22Rv1 (cell line): ENCODE results near the gene KCMF1.
"Not testable (repeated sequence)": the region's sequence is repeated elsewhere in the genome, so short reads cannot be mapped to it uniquely, and the experiment has no call there.

Source experiments
- H3K27ac ChIP-seq: fragments of 450-650 bp; 2 replicates; pipeline ENCODE4 v1.5.1; 2017
- CTCF ChIP-seq: fragments of 450-650 bp; IDR thresholded peaks from 2 replicates; pipeline ENCODE4 v1.5.1; 2017; ENCODE audit warnings: mild to moderate bottlenecking
- ZFX ChIP-seq: fragments of 450-650 bp; IDR thresholded peaks from 2 replicates; pipeline ENCODE4 v1.6.1; 2017; ENCODE audit warnings: antibody characterized with exemption, borderline replicate concordance

The KCMF1 gene

GRCh38 chr2:84944295-84944909 is 26.6 kb upstream of the KCMF1 start:
- H3K27ac ChIP-seq: no peak overlapping the region

DNA sequence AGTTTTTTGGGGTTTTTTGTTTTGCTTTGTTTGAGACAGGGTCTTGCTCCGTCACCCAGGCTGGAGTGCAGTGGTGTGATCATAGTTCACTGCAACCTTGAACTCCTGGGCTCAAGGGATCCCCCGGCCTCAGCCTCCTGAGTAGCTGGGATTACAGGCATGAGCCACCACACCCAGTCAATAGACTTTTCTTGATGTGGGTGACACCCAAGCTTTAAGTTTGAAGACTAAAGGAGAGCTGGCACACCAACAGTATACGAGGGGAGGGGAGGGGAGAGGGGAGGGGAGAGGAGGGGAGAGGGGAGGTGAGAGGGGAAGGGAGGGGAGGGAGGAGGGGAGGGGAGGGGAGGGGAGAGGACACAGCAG is 25.1 kb upstream of the KCMF1 start:
- not testable (repeated sequence) for H3K27ac ChIP-seq

More at GRCh38 chr2:84944295-84944909, 26.6 kb upstream of the KCMF1 start:
- TF ChIP-seq ZFX (no peak), CTCF (no peak)

DNA sequence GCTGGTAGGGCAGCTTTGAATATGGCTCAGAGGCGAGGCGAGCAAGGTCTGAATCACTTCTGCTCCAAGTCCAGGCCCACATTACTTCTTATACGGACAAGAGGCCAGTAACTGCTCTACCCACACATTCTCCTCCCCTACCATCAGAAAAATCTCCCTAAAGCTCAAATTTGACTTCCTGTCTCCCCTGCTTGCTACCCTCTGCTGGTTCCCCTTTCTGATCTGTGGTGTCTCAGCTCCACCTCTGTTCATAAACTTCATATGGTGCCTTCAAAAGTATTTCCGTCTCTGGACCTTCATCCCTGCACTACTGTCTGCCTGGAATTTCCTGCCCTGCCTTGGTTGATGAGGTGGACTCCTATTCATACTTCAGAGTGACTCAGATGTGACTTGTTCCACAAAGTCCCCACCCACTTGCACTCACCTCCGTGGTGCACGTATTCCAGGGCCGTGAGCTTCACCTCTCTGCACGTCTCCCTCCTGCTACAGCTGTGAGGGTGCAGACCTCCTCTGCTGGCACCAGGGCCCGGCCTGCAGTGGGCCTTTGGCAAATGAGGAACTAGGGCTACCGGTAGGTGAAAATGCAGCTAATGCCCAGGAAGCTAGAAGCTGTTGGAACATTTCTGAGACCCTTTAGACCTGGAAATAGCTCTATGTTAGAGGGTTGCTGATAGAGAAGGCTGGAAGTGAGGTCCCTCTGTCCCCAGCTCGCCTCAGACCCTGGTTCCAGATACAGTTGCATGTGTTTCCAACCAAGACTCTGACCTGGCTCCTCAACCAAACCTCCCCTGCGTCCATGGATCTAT is 24.6 kb upstream of the KCMF1 start:
- no peak overlapping the region for H3K27ac ChIP-seq
- TF ChIP-seq ZFX: no peak
- TF ChIP-seq CTCF: no peak

- TF ChIP-seq ZFX (no peak), CTCF (no peak)
- no peak overlapping the region for H3K27ac ChIP-seq
Observed at GRCh38 chr2:84947010-84947593, 23.9 kb upstream of the KCMF1 start.

GRCh38 chr2:84953535-84953934 is 17.4 kb upstream of the KCMF1 start:
- TF ChIP-seq ZFX (no peak), CTCF (no peak)
- peak overlapping the region; percentile 43 for H3K27ac ChIP-seq

DNA sequence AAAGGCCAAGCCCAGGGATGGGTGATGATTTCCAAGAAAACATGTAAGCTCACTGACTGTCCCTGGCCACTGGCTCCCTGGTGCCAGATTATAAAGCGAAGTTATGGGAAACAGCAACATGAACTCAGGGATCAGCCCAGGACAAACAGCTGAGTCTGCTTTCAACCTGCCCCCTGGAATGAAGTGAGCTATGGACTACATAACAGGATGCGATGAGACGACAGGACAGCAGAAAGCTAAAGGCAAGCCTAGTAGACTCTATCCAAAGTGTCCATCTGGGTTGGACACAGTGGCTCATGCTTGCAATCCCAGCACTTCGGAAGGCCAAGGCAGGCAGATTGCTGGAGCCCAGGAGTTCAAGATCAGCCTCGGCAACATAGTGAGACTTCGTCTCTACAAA is 16.6 kb upstream of the KCMF1 start:
- no peak for TF ChIP-seq CTCF
- TF ChIP-seq ZFX: no peak
- peak overlapping the region; percentile 43 for H3K27ac ChIP-seq

DNA sequence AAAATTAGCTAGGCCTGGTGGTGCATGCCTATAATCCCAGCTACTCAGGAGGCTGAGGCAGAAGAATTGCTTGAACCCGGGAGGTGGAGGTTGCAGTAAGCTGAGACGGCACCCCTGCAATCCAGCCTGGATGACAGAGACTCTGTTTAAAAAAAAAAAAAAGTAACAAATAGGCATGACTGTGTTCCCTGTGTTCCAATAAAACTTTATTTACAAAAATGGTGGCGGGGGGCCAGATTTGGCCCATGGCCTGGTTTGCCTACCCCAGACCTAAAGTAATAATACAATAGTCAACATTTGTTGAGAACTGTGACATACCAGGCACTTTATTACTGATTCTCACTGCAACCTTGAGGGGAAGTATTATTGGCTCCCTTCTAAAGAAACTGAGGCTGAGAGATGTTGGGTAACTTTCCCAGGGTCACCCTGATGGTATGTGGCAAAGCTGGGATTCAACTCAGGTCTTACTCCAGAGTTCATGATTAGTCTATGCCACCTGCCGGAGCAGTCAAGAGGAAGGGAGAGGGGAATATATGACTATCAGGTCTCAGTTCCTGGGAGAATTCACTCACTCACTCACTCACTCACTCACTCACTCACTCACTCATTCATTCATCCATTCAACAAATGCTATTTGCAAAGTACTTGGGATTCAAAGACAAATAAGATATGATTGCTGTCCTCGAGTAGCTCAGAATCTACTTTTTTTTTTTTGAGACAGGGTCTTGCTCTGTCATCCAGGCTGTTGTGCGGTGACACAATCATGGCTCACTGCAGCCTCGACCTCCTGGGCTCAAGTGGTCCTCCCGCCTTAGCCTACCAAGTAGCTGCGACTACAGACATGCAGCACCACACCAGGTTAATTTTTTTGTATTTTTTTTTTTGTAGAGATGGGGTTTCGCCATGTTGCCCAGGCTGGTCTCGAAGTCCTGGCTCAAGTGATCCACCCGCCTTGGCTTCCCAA is 14.3 kb upstream of the KCMF1 start:
- peak overlapping the region; percentile 99 for H3K27ac ChIP-seq
- TF ChIP-seq ZFX (no peak), CTCF (no peak)
